Neural crest cell (in vitro differentiated cells): ENCODE results near the gene ZFAND3. TPM values are rescaled to one million over a fixed set of nuclear protein-coding genes. Genes with fewer than 3 reads are reported as not detected.

Experiments used
- DNase-seq: peaks from one replicate; pipeline ENCODE4 v3.0.0; 2021; ENCODE audit warnings: low read depth, mixed read lengths, low spot score
- H3K27ac Mint-ChIP-seq: one replicate; pipeline ENCODE4 v1.8.0; 2021; ENCODE audit warnings: mild to moderate bottlenecking, mixed read lengths; ENCODE audit not compliant: unreplicated experiment
- H3K27me3 Mint-ChIP-seq: 2 replicates; pipeline ENCODE4 v1.8.0; 2021; ENCODE audit warnings: low read depth, mild to moderate bottlenecking, mixed read lengths
- H3K36me3 Mint-ChIP-seq: 2 replicates; pipeline ENCODE4 v1.8.0; 2021; ENCODE audit warnings: low read depth, mild to moderate bottlenecking, mixed read lengths
- H3K4me1 Mint-ChIP-seq: 2 replicates; pipeline ENCODE4 v1.8.0; 2021; ENCODE audit warnings: mixed read lengths
- H3K4me3 Mint-ChIP-seq: one replicate; pipeline ENCODE4 v1.8.0; 2021; ENCODE audit warnings: mild to moderate bottlenecking, mixed read lengths
- H3K9me3 Mint-ChIP-seq: 2 replicates; pipeline ENCODE4 v1.8.0; 2021; ENCODE audit warnings: mixed read lengths
- total RNA-seq: library from RNA; stranded (reverse); gene quantifications from 2 replicates; pipeline ENCODE4 v1.2.1, GENCODE V29; 2021
- TF ChIP-seq, protein P1 (sequence below): fragments of 200-600 bp; sonication (generic); conservative IDR thresholded peaks from 2 replicates; pipeline ENCODE4 v1.5.0; 2021; ENCODE audit warnings: antibody characterized with exemption, mild to moderate bottlenecking

ZFAND3 gene
- total RNA-seq, 1 donor from 2014 or later = 65.9 TPM

- TF ChIP-seq, protein P1, sequence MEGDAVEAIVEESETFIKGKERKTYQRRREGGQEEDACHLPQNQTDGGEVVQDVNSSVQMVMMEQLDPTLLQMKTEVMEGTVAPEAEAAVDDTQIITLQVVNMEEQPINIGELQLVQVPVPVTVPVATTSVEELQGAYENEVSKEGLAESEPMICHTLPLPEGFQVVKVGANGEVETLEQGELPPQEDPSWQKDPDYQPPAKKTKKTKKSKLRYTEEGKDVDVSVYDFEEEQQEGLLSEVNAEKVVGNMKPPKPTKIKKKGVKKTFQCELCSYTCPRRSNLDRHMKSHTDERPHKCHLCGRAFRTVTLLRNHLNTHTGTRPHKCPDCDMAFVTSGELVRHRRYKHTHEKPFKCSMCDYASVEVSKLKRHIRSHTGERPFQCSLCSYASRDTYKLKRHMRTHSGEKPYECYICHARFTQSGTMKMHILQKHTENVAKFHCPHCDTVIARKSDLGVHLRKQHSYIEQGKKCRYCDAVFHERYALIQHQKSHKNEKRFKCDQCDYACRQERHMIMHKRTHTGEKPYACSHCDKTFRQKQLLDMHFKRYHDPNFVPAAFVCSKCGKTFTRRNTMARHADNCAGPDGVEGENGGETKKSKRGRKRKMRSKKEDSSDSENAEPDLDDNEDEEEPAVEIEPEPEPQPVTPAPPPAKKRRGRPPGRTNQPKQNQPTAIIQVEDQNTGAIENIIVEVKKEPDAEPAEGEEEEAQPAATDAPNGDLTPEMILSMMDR = no peak
- Mint-ChIP-seq H3K27ac (no peak overlapping the region), H3K4me1 (peaks cover 11% of the 10 kb centered on the region), H3K9me3 (peaks cover 4% of the 10 kb centered on the region), H3K27me3 (no peaks in the 10 kb centered on the region), H3K36me3 (peaks cover 5% of the 10 kb centered on the region), H3K4me3 (no peak overlapping the region)
- no peak for DNase-seq
Measured at GRCh38 chr6:38077488-38078030, 258.0 kb downstream of the ZFAND3 start.

- peaks cover 5% of the 10 kb centered on the region for H3K36me3 Mint-ChIP-seq
- H3K27me3 Mint-ChIP-seq = no peaks in the 10 kb centered on the region
- DNase-seq = no peak
- H3K9me3 Mint-ChIP-seq = peaks cover 4% of the 10 kb centered on the region
- TF ChIP-seq, protein P1 = no peak
- no peak overlapping the region for H3K27ac Mint-ChIP-seq
- H3K4me3 Mint-ChIP-seq = no peak overlapping the region
- peaks cover 11% of the 10 kb centered on the region for H3K4me1 Mint-ChIP-seq
Measured at GRCh38 chr6:38078671-38079070, 259.1 kb downstream of the ZFAND3 start.

DNA sequence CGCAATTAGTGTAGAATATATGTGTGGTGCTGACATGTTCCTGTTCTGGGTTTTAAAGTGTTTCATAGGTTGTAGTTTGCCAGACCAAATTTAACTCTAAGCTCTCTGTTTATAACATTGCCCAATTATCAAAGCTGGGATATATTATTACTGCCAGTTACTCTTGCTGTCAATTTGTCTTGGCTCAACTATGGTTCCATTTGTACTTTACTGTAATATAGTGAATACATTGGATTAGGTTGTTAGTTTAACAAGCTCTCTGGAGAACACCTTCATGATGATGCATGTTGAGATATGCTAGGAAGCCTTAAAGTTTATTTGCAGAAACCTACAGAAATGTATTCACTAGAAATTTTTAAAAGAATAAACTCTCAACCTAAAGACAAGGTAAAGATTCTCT lies 259.6 kb downstream of the ZFAND3 start:
- H3K27ac Mint-ChIP-seq = no peak overlapping the region
- no peak for DNase-seq
- H3K9me3 Mint-ChIP-seq = peaks cover 4% of the 10 kb centered on the region
- H3K4me1 Mint-ChIP-seq = peaks cover 11% of the 10 kb centered on the region
- H3K36me3 Mint-ChIP-seq = peaks cover 5% of the 10 kb centered on the region
- H3K4me3 Mint-ChIP-seq = no peak overlapping the region
- no peaks in the 10 kb centered on the region for H3K27me3 Mint-ChIP-seq
- TF ChIP-seq, protein P1 = no peak

- Mint-ChIP-seq H3K27me3 (no peaks in the 10 kb centered on the region), H3K4me1 (peaks cover 11% of the 10 kb centered on the region), H3K4me3 (no peak overlapping the region), H3K9me3 (peaks cover 4% of the 10 kb centered on the region), H3K36me3 (peaks cover 5% of the 10 kb centered on the region), H3K27ac (no peak overlapping the region)
- no peak for DNase-seq
- TF ChIP-seq, protein P1 = no peak
Measured at GRCh38 chr6:38079537-38079936, 260.0 kb downstream of the ZFAND3 start.

GRCh38 chr6:38080360-38080759 lies 260.8 kb downstream of the ZFAND3 start:
- Mint-ChIP-seq H3K27ac (no peak overlapping the region), H3K36me3 (peaks cover under 1% of the 10 kb centered on the region)

More at GRCh38 chr6:38080360-38080759, 260.8 kb downstream of the ZFAND3 start:
- Mint-ChIP-seq H3K4me3 (no peak overlapping the region), H3K4me1 (peaks cover 11% of the 10 kb centered on the region), H3K9me3 (peaks cover under 1% of the 10 kb centered on the region), H3K27me3 (no peaks in the 10 kb centered on the region)
- TF ChIP-seq, protein P1 = no peak
- no peak for DNase-seq
